Measurements from ENCODE around the gene DNM1L. TPM values are rescaled to one million over a fixed set of nuclear protein-coding genes. Genes with fewer than 3 reads are reported as not detected.

Gene DNM1L
- total RNA-seq, 1 donor from 2014 or later = 48.5 TPM

DNA sequence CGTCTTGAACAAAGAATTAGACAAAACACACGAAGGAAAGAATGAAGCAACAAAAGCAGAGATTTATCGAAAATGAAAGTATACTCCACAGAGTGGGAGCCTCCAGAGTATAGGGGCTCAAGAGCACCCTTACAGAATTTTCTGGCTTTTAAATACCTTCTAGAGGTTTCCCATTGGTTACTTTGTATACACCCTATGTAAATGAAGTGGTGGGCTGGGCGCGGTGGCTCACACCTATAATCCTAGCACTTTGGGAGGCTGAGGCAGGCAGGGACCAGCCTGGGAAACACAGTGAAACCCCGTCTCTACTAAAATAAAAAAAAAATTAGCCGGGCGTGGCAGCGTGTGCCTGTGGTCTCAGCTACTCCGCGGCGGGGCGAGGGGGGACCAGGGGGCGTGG lies 13.1 kb upstream of the DNM1L start:
- ATAC-seq (no peak), DNase-seq (no peak)
- Histone ChIP-seq H3K9me3 (peaks cover 3% of the 10 kb centered on the region), H3K36me3 (no peaks in the 10 kb centered on the region), H3K27ac (no peak overlapping the region), H3K27me3 (no peaks in the 10 kb centered on the region), H3K4me1 (no peaks in the 10 kb centered on the region), H3K4me3 (peak overlapping the region; percentile 17)
- intact Hi-C loops (cut with DNase I) = no loop called here
- TF ChIP-seq, protein P1, sequence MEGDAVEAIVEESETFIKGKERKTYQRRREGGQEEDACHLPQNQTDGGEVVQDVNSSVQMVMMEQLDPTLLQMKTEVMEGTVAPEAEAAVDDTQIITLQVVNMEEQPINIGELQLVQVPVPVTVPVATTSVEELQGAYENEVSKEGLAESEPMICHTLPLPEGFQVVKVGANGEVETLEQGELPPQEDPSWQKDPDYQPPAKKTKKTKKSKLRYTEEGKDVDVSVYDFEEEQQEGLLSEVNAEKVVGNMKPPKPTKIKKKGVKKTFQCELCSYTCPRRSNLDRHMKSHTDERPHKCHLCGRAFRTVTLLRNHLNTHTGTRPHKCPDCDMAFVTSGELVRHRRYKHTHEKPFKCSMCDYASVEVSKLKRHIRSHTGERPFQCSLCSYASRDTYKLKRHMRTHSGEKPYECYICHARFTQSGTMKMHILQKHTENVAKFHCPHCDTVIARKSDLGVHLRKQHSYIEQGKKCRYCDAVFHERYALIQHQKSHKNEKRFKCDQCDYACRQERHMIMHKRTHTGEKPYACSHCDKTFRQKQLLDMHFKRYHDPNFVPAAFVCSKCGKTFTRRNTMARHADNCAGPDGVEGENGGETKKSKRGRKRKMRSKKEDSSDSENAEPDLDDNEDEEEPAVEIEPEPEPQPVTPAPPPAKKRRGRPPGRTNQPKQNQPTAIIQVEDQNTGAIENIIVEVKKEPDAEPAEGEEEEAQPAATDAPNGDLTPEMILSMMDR (IDR thresholded peaks at IDR 0.05) = no peak

DNA sequence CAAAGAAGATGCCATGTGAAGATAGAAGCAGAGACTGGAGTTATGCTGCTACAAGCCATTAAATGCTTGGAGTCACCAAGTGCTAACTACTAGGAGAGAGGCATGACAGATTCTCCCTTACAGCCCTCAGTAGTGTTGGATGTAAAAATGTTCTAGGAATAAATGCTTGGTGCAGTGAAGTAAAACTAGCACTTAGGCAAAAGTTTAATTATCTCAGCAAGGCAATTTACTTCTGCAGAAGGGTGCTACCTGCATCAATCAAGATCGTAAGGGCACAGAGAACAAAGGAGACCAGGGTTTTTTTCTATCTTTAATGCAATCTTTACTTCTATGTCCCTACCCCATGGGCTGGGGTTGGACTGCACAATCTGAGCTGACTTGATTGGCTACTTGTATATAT lies 9.5 kb upstream of the DNM1L start:
- intact Hi-C loops (cut with DNase I) = no loop called here
- Histone ChIP-seq H3K4me3 (no peak overlapping the region), H3K9me3 (peaks cover 3% of the 10 kb centered on the region), H3K4me1 (no peaks in the 10 kb centered on the region), H3K36me3 (no peaks in the 10 kb centered on the region), H3K27me3 (no peaks in the 10 kb centered on the region), H3K27ac (no peak overlapping the region)
- DNase-seq (no peak), ATAC-seq (no peak)
- TF ChIP-seq, protein P1 (IDR thresholded peaks at IDR 0.05) = no peak

DNA sequence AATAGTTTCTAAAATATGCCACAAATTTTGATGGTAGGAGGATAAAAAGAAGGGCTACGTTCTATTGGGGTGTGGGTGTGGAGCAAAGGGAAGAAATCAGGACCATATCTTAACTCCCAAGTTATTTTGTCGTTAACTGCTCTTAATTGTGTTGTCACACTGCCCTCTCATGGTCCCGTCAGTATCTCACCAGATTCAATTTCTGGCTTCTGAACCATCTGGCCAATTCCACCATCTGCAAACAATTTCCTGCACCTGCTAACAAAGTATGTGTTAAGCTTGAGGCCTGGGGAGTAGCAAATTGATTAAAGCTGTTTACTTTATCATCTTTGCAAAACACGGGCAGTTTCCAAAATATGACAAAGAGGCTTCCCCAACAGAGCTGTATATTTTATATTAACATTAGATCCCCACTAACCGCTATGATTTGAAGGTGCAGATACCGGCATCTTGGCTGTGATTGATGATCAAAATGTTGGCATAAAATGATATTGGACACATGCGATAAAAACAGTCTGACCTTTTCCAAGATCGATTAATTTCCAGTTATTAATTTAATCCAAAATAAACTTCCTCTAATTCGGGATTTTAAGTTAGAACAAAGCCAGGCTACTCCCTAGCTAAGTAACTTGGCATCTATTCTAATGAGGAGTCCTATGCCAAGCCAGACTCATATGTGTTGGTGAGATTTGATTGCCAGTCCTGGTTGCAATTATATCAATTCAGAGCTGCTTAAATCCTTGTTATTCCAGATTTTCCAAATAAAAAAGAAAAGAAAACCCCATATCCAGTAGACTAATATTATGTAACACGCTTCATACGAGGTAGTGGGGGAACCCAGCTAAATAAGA lies 6.9 kb upstream of the DNM1L start:
- intact Hi-C loops (cut with DNase I) = loop anchor here (10.0 kb wide), 1 partner anchor 307 kb away; no protein-coding TSS in a partner anchor
- TF ChIP-seq, protein P1 (IDR thresholded peaks at IDR 0.05) = peak; percentile 55
- no peaks in the 10 kb centered on the region for H3K27me3 ChIP-seq
- no peaks in the 10 kb centered on the region for H3K36me3 ChIP-seq
- no peak overlapping the region for H3K4me3 ChIP-seq
- DNase-seq (no peak), ATAC-seq (peak; percentile 77)
- no peaks in the 10 kb centered on the region for H3K4me1 ChIP-seq
- peaks cover 3% of the 10 kb centered on the region for H3K9me3 ChIP-seq
- H3K27ac ChIP-seq = no peak overlapping the region

DNA sequence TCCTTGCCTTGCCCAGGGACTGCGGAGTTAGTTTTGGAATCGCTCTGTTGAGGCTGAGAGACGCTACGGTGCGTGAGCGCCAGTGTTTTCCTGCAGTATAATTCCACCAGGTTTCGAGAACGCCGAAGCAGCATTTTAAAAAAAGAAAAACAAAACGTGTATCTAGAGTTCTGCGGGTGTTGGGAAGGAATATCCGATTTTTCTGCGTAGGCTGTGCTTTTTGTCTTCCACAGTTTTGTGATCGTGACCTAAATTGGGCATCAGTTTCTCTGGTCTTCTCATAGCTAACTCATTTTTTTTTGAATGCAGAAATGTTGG lies 778 bp downstream of the DNM1L start:
- Histone ChIP-seq H3K27me3 (no peaks in the 10 kb centered on the region), H3K4me1 (peaks cover 11% of the 10 kb centered on the region), H3K36me3 (no peaks in the 10 kb centered on the region), H3K9me3 (no peaks in the 10 kb centered on the region), H3K4me3 (peak overlapping the region; percentile 77), H3K27ac (peak overlapping the region; percentile 90)
- ATAC-seq = no peak
- DNase-seq = no peak
- TF ChIP-seq, protein P1 (IDR thresholded peaks at IDR 0.05) = no peak
- intact Hi-C loops (cut with DNase I) = loop anchor here (10.0 kb wide), 1 partner anchor 315 kb away; no protein-coding TSS in a partner anchor

DNA sequence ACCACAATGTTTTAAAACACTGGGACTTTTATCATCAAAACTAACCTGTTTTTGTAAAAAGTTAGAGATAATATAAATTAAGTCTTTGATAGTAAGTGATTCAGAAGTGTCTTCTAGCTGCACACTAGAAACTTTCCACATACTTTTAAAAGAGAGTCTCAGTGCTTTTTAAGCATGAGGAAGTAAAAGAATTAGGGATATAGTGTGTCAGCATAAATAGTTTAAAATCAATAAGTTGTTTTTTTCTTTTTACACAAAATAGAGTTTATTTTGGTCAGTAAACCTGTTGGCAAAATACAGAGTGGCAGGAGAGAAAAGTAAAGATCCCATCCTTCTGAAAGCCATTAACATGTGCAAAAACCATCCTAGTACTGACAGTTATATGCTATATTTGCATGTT lies 1.7 kb downstream of the DNM1L start:
- Histone ChIP-seq H3K9me3 (no peaks in the 10 kb centered on the region), H3K36me3 (no peaks in the 10 kb centered on the region), H3K27ac (peak overlapping the region; percentile 90), H3K4me3 (no peak overlapping the region), H3K27me3 (no peaks in the 10 kb centered on the region), H3K4me1 (peaks cover 11% of the 10 kb centered on the region)
- TF ChIP-seq, protein P1 (IDR thresholded peaks at IDR 0.05) = no peak
- intact Hi-C loops (cut with DNase I) = no loop called here
- DNase-seq (no peak), ATAC-seq (no peak)
